Measurements from ENCODE around the gene NR1H3. TPM values are rescaled to one million over a fixed set of nuclear protein-coding genes. Genes with fewer than 3 reads are reported as not detected.
"Not testable (repeated sequence)": the region's sequence is repeated elsewhere in the genome, so short reads cannot be mapped to it uniquely, and the experiment has no call there.

Gene NR1H3
- total RNA-seq: 23.5 TPM

DNA sequence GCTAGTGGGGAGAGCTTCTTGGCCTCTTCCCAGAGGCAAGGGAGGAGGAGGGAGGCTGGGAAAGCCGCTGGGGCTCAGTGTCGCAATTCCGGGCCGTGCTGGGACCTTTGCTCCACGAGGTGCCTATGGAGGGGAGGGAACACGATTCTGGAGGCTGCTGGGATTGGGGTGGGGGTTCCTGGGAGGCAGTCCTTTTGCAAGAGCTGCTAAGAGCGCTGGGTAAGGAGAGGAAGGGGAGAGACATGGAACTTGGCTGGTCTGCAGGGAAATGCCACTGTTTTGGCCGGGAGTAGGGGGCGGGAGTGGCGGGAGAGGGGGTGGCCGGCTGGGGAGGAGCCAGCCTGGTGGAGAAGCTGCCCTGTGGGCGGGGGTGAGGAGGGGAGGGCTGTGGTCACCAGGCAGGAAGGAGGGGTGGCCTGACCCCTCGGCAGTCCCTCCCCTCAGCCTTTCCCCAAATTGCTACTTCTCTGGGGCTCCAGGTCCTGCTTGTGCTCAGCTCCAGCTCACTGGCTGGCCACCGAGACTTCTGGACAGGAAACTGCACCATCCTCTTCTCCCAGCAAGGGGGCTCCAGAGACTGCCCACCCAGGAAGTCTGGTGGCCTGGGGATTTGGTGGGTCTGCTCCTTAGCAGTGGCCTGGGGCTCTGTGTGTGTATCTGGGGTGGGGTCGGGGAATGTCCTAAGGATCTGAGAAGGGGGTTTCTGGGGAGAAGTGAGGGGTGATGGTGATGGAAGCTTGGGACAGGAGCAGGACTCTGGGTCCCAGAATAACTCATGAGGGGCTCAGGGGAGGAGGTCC lies at the start of gene NR1H3:
TSS of gene NR1H3 (plus strand) at position 480 of the 800 bp plus-strand sequence. CDS start 1,221 bp downstream, outside the sequence.
- Histone ChIP-seq H3K36me3 (ENCODE audit: control insufficient read depth in 3 of 3, insufficient read depth in 3 of 3, low read length in 3 of 3) (peaks cover 0 to 8% (median 3%) of the 10 kb centered on the region in 3 donors), H3K4me1 (ENCODE audit: control insufficient read depth in 3 of 3, insufficient read depth in 3 of 3, low read length in 3 of 3) (peaks cover 49 to 50% (median 50%) of the 10 kb centered on the region in 3 donors), H3K4me3 (ENCODE audit: low read length in 3 of 3) (peak within 1 kb of the TSS; percentile 52 to 75 (median 54)), H3K9ac (ENCODE audit: low read depth in 1 of 3, low read length in 3 of 3) (peak within 1 kb of the TSS; percentile 54 to 77 (median 62)), H3K9me3 (ENCODE audit: control insufficient read depth in 3 of 3, low read length in 3 of 3) (no peaks in the 10 kb centered on the region), H3K27me3 (ENCODE audit: control insufficient read depth in 3 of 3, insufficient read depth in 3 of 3, low read length in 3 of 3) (no peaks in the 10 kb centered on the region), H3K27ac (ENCODE audit: low read depth, low read length) (peak within 1 kb of the TSS; percentile 79)

DNA sequence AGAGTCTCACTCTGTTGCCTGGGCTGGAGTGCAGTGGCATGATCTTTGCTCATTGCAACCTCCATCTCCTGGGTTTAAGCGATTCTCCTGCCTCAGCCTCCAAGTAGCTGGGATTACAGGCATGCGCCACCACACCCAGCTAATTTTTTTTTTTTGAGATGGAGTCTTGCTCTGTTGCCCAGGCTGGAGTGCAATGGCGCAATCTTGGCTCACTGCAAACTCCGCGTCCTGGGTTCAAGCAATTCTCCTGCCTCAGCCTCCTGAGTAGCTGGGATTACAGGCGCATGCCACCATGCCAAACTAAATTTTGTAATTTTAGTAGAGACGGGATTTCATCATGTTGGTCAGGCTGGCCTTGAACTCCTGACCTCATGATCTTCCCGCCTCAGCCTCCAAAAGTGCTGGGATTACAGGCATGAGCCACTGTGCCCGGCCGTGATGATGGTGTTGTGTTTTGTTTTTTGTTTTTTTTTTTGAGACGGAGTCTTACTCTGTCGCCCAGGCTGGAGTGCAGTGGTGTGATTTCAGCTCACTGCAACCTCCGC lies 49.7 kb upstream of the NR1H3 start:
- not testable (repeated sequence) for H3K4me3 ChIP-seq (ENCODE audit: low read length in 3 of 3); H3K36me3 ChIP-seq (ENCODE audit: control insufficient read depth in 3 of 3, insufficient read depth in 3 of 3, low read length in 3 of 3); H3K4me1 ChIP-seq (ENCODE audit: control insufficient read depth in 3 of 3, insufficient read depth in 3 of 3, low read length in 3 of 3); H3K27ac ChIP-seq (ENCODE audit: low read depth, low read length); H3K9me3 ChIP-seq (ENCODE audit: control insufficient read depth in 3 of 3, low read length in 3 of 3); H3K27me3 ChIP-seq (ENCODE audit: control insufficient read depth in 3 of 3, insufficient read depth in 3 of 3, low read length in 3 of 3); H3K9ac ChIP-seq (ENCODE audit: low read depth in 1 of 3, low read length in 3 of 3)

- Histone ChIP-seq H3K4me3 (ENCODE audit: low read length in 3 of 3) (no peak overlapping the region), H3K27me3 (ENCODE audit: control insufficient read depth in 3 of 3, insufficient read depth in 3 of 3, low read length in 3 of 3) (no peaks in the 10 kb centered on the region), H3K9ac (ENCODE audit: low read depth in 1 of 3, low read length in 3 of 3) (no peak overlapping the region), H3K27ac (ENCODE audit: low read depth, low read length) (no peak overlapping the region), H3K4me1 (ENCODE audit: control insufficient read depth in 3 of 3, insufficient read depth in 3 of 3, low read length in 3 of 3) (peaks cover 0 to 3% (median 0%) of the 10 kb centered on the region in 3 donors), H3K9me3 (ENCODE audit: control insufficient read depth in 3 of 3, low read length in 3 of 3) (no peaks in the 10 kb centered on the region), H3K36me3 (ENCODE audit: control insufficient read depth in 3 of 3, insufficient read depth in 3 of 3, low read length in 3 of 3) (no peaks in the 10 kb centered on the region)
Measured at GRCh38 chr11:47208628-47209027, 49.2 kb upstream of the NR1H3 start.

- H3K27me3 ChIP-seq (ENCODE audit: control insufficient read depth in 3 of 3, insufficient read depth in 3 of 3, low read length in 3 of 3): no peaks in the 10 kb centered on the region
- peaks cover 0 to 2% (median 0%) of the 10 kb centered on the region in 3 donors for H3K36me3 ChIP-seq (ENCODE audit: control insufficient read depth in 3 of 3, insufficient read depth in 3 of 3, low read length in 3 of 3)
- no peak overlapping the region for H3K9ac ChIP-seq (ENCODE audit: low read depth in 1 of 3, low read length in 3 of 3)
- H3K9me3 ChIP-seq (ENCODE audit: control insufficient read depth in 3 of 3, low read length in 3 of 3): no peaks in the 10 kb centered on the region
- H3K4me1 ChIP-seq (ENCODE audit: control insufficient read depth in 3 of 3, insufficient read depth in 3 of 3, low read length in 3 of 3): peaks cover 25 to 32% (median 27%) of the 10 kb centered on the region in 3 donors
- no peak overlapping the region for H3K27ac ChIP-seq (ENCODE audit: low read depth, low read length)
- no peak overlapping the region for H3K4me3 ChIP-seq (ENCODE audit: low read length in 3 of 3)
Measured at GRCh38 chr11:47212938-47213337, 44.9 kb upstream of the NR1H3 start.

GRCh38 chr11:47213950-47214565 lies 43.7 kb upstream of the NR1H3 start:
- Histone ChIP-seq H3K9me3 (ENCODE audit: control insufficient read depth in 3 of 3, low read length in 3 of 3) (no peaks in the 10 kb centered on the region), H3K27ac (ENCODE audit: low read depth, low read length) (peak overlapping the region; percentile 97), H3K9ac (ENCODE audit: low read depth in 1 of 3, low read length in 3 of 3) (peak overlapping the region; percentile 85 to 92 (median 91)), H3K36me3 (ENCODE audit: control insufficient read depth in 3 of 3, insufficient read depth in 3 of 3, low read length in 3 of 3) (peaks cover 0 to 8% (median 5%) of the 10 kb centered on the region in 3 donors), H3K4me3 (ENCODE audit: low read length in 3 of 3) (peak overlapping the region; percentile 78 to 89 (median 78)), H3K27me3 (ENCODE audit: control insufficient read depth in 3 of 3, insufficient read depth in 3 of 3, low read length in 3 of 3) (no peaks in the 10 kb centered on the region), H3K4me1 (ENCODE audit: control insufficient read depth in 3 of 3, insufficient read depth in 3 of 3, low read length in 3 of 3) (peaks cover 25 to 34% (median 27%) of the 10 kb centered on the region in 3 donors)

DNA sequence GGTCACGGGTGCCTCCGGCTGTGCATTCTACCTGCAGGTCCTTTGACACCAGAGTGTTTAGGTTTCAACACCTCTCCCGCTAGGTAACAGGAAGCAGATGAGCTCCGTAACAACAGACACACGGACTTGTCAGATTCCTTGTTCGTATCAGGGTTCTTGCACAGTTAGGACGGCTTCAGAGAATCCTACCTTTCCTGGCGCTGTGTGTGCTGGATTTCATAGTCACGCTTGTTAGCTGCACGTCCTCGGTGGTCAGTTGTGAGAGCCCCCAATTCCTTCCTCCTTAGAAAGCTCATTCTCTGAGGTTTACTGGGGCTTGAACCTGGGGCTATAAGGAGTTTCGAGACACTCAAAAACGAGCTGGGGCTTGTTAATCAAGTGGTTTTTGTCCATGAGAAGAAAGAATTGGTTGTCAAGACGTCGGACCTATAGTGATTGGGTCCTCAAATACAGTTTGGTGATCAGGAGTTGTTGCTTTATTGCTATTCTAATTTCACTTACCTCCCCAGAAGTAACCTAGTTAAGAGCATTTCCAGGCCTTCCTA lies 42.4 kb upstream of the NR1H3 start:
- peak overlapping the region; percentile 86 to 89 (median 87) for H3K4me3 ChIP-seq (ENCODE audit: low read length in 3 of 3)
- peak overlapping the region; percentile 89 to 92 (median 91) for H3K9ac ChIP-seq (ENCODE audit: low read depth in 1 of 3, low read length in 3 of 3)
- H3K4me1 ChIP-seq (ENCODE audit: control insufficient read depth in 3 of 3, insufficient read depth in 3 of 3, low read length in 3 of 3): peaks cover 25 to 34% (median 27%) of the 10 kb centered on the region in 3 donors
- peak overlapping the region; percentile 97 for H3K27ac ChIP-seq (ENCODE audit: low read depth, low read length)
- no peaks in the 10 kb centered on the region for H3K27me3 ChIP-seq (ENCODE audit: control insufficient read depth in 3 of 3, insufficient read depth in 3 of 3, low read length in 3 of 3)
- H3K36me3 ChIP-seq (ENCODE audit: control insufficient read depth in 3 of 3, insufficient read depth in 3 of 3, low read length in 3 of 3): peaks cover 3 to 12% (median 7%) of the 10 kb centered on the region in 3 donors
- H3K9me3 ChIP-seq (ENCODE audit: control insufficient read depth in 3 of 3, low read length in 3 of 3): no peaks in the 10 kb centered on the region

GRCh38 chr11:47216121-47216798 lies 41.5 kb upstream of the NR1H3 start:
- peak overlapping the region; percentile 89 to 92 (median 91) for H3K9ac ChIP-seq (ENCODE audit: low read depth in 1 of 3, low read length in 3 of 3)
- no peaks in the 10 kb centered on the region for H3K27me3 ChIP-seq (ENCODE audit: control insufficient read depth in 3 of 3, insufficient read depth in 3 of 3, low read length in 3 of 3)
- H3K4me3 ChIP-seq (ENCODE audit: low read length in 3 of 3): peak overlapping the region; percentile 86 to 89 (median 87)
- H3K36me3 ChIP-seq (ENCODE audit: control insufficient read depth in 3 of 3, insufficient read depth in 3 of 3, low read length in 3 of 3): peaks cover 3 to 12% (median 7%) of the 10 kb centered on the region in 3 donors
- peaks cover 25 to 34% (median 27%) of the 10 kb centered on the region in 3 donors for H3K4me1 ChIP-seq (ENCODE audit: control insufficient read depth in 3 of 3, insufficient read depth in 3 of 3, low read length in 3 of 3)
- H3K9me3 ChIP-seq (ENCODE audit: control insufficient read depth in 3 of 3, low read length in 3 of 3): no peaks in the 10 kb centered on the region
- peak overlapping the region; percentile 97 for H3K27ac ChIP-seq (ENCODE audit: low read depth, low read length)

DNA sequence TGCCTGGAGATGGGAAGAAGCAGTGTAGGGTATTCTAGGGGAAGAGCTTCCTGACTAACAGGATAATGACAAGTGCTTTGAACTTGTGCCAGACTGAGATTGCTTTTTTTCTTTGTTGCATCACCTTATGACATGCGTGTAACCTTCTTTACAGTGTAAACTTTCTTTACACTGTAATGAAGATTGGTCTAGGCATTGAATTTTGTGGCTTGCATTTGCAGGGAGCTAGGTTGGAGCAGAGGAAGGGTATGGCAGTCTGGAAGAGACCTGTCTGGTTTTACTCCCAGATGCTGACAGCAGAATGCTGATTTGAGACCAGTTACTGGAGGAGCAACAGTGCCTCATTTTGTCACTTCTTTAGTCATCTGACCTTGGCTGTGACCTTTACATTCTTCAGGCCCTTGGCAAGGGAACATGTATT lies 37.4 kb upstream of the NR1H3 start:
- H3K9me3 ChIP-seq (ENCODE audit: control insufficient read depth in 3 of 3, low read length in 3 of 3): no peaks in the 10 kb centered on the region
- peaks cover 8 to 20% (median 9%) of the 10 kb centered on the region in 3 donors for H3K36me3 ChIP-seq (ENCODE audit: control insufficient read depth in 3 of 3, insufficient read depth in 3 of 3, low read length in 3 of 3)
- H3K9ac ChIP-seq (ENCODE audit: low read depth in 1 of 3, low read length in 3 of 3): no peak overlapping the region
- peaks cover 13 to 20% (median 16%) of the 10 kb centered on the region in 3 donors for H3K4me1 ChIP-seq (ENCODE audit: control insufficient read depth in 3 of 3, insufficient read depth in 3 of 3, low read length in 3 of 3)
- no peak overlapping the region for H3K27ac ChIP-seq (ENCODE audit: low read depth, low read length)
- no peak overlapping the region for H3K4me3 ChIP-seq (ENCODE audit: low read length in 3 of 3)
- H3K27me3 ChIP-seq (ENCODE audit: control insufficient read depth in 3 of 3, insufficient read depth in 3 of 3, low read length in 3 of 3): no peaks in the 10 kb centered on the region

DNA sequence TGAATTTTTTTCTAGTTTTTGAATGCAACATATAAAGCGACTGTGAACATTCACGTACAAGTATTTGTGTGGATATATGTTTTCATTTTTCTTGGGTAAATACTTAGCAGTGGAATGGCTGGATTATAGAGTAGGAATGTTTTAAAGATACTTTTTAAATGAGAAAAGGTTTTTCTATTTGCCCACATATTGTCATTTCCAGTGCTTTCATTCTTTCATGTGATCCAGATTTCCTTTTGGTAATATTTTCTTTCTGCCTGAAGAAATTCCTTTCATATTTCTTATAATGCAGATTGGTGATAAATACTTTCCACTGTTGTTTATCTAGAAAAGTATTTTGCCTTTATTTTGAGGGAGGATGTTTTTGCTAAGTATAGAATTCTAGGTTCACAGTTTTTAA lies 35.1 kb upstream of the NR1H3 start:
- no peak overlapping the region for H3K27ac ChIP-seq (ENCODE audit: low read depth, low read length)
- H3K27me3 ChIP-seq (ENCODE audit: control insufficient read depth in 3 of 3, insufficient read depth in 3 of 3, low read length in 3 of 3): no peaks in the 10 kb centered on the region
- no peaks in the 10 kb centered on the region for H3K9me3 ChIP-seq (ENCODE audit: control insufficient read depth in 3 of 3, low read length in 3 of 3)
- peaks cover 8 to 20% (median 15%) of the 10 kb centered on the region in 3 donors for H3K36me3 ChIP-seq (ENCODE audit: control insufficient read depth in 3 of 3, insufficient read depth in 3 of 3, low read length in 3 of 3)
- H3K4me3 ChIP-seq (ENCODE audit: low read length in 3 of 3): no peak overlapping the region
- no peak overlapping the region for H3K9ac ChIP-seq (ENCODE audit: low read depth in 1 of 3, low read length in 3 of 3)
- peaks cover 0 to 3% (median 0%) of the 10 kb centered on the region in 3 donors for H3K4me1 ChIP-seq (ENCODE audit: control insufficient read depth in 3 of 3, insufficient read depth in 3 of 3, low read length in 3 of 3)

All from skeletal muscle tissue (tissue), 4 donors.